ENCODE results near the gene KCNQ1. TPM values are rescaled to one million over a fixed set of nuclear protein-coding genes. Genes with fewer than 3 reads are reported as not detected.

Gene KCNQ1
- total RNA-seq, 1 experiment from 2014 or later, result 2.3 TPM

GRCh38 chr11:2809854-2810253, 365.0 kb downstream of the KCNQ1 start:
- H4K91ac ChIP-seq (ENCODE audit: insufficient read length, low read depth, low read length), result no peak overlapping the region
- no peak overlapping the region for H4K8ac ChIP-seq (replicated peaks; ENCODE audit: insufficient read length, low read depth, low read length)
- H3K9ac ChIP-seq (ENCODE audit: extremely low read depth, insufficient read length, low read length), result no peak overlapping the region
- H4K5ac ChIP-seq (ENCODE audit: insufficient read length, low read depth, low read length), result no peak overlapping the region
- no peak for DNase-seq
- no peak overlapping the region for H2AK5ac ChIP-seq (ENCODE audit: insufficient read length, low read length)
- no peak overlapping the region for H3T11ph ChIP-seq (ENCODE audit: low read length)
- no peak overlapping the region for H2BK20ac ChIP-seq (ENCODE audit: low read depth, low read length, poor library complexity, severe bottlenecking)
- Mint-ChIP-seq H3K4me1 (peaks cover 14 to 31% of the 10 kb centered on the region in 2 experiments), H3K27me3 (ENCODE audit: low read depth) (peaks cover 97% of the 10 kb centered on the region), H3K9me3 (peaks cover 5% of the 10 kb centered on the region in 2 experiments; a peak in 2 of 5 replicates), H3K36me3 (ENCODE audit: insufficient read depth in 1 of 3, low read depth in 3 of 3) (no peaks in the 10 kb centered on the region; a peak in 1 of 7 replicates), H3K27ac (no peak overlapping the region), H3K4me3 (no peak overlapping the region)
- H4K20me1 ChIP-seq (ENCODE audit: control insufficient read depth, insufficient read depth, insufficient read length), result no peaks in the 10 kb centered on the region
- H3K27ac ChIP-seq (ENCODE audit: insufficient read length, low read depth, low read length), result no peak overlapping the region
- H3K14ac ChIP-seq (ENCODE audit: insufficient read depth, low read length), result no peak overlapping the region
- no peak overlapping the region for H2AFZ ChIP-seq (ENCODE audit: low read length)
- peaks cover 2% of the 10 kb centered on the region for H3K23me2 ChIP-seq (ENCODE audit: insufficient read length, low read depth, low read length, poor library complexity, severe bottlenecking)
- no peak overlapping the region for H2BK15ac ChIP-seq (ENCODE audit: low read depth, low read length)
- no peaks in the 10 kb centered on the region for H3K79me1 ChIP-seq (ENCODE audit: insufficient read depth, low read depth, low read length, poor library complexity, severe bottlenecking)
- no peaks in the 10 kb centered on the region for H3K9me3 ChIP-seq (ENCODE audit: control insufficient read depth, low read depth, low read length)
- no peak overlapping the region for H2BK5ac ChIP-seq (ENCODE audit: insufficient read length, low read length)
- no peak overlapping the region for H3K23ac ChIP-seq (ENCODE audit: insufficient read length, low read depth, low read length)
- TF ChIP-seq CTCF (conservative IDR thresholded peaks at IDR 0.05), result no peak
- no peak overlapping the region for H3K18ac ChIP-seq (ENCODE audit: insufficient read length, low read depth, low read length)
- WGBS (ENCODE audit: extremely low coverage, insufficient read length, low lambda C conversion rate), result no CpG with 5 or more reads among the region's 1 CpG
- H3K79me2 ChIP-seq (ENCODE audit: insufficient read depth, low read length), result no peaks in the 10 kb centered on the region
- no peak overlapping the region for H3K4ac ChIP-seq (ENCODE audit: low read depth, low read length)
- no peak overlapping the region for H3K56ac ChIP-seq (ENCODE audit: insufficient read length, low read depth, low read length)
- H2BK120ac ChIP-seq (ENCODE audit: low read depth, low read length, poor library complexity, severe bottlenecking), result no peak overlapping the region
- H2BK12ac ChIP-seq (ENCODE audit: insufficient read length, low read depth, low read length), result no peak overlapping the region
- no peaks in the 10 kb centered on the region for H3K4me1 ChIP-seq (ENCODE audit: insufficient read depth, low read length)
- H3K27me3 ChIP-seq (ENCODE audit: insufficient read depth, low read length), result peaks cover 3% of the 10 kb centered on the region; the same call in 1 of the 2 replicates
- H3K4me2 ChIP-seq (ENCODE audit: insufficient read depth, insufficient read length, low read length), result no peak overlapping the region

All from H9 (cell line).